Head of caudate nucleus (tissue), 42 donors: Measurements from ENCODE around the gene TBC1D19.
"Not testable (repeated sequence)": the region's sequence is repeated elsewhere in the genome, so short reads cannot be mapped to it uniquely, and the experiment has no call there.

Experiments
- DNase-seq, 42 donors: peaks; one replicate each; pipeline versions ENCODE4 v3.0.0 to v3.0.0-alpha.2; 2020 to 2021; ENCODE audit warnings: mixed read lengths in 7 of 42
- intact Hi-C: fragments of 100-400 bp; cut with DNase I; formaldehyde crosslinking; loops from one replicate; pipeline ENCODE4 v1.15.0; 2022

Gene TBC1D19, protein sequence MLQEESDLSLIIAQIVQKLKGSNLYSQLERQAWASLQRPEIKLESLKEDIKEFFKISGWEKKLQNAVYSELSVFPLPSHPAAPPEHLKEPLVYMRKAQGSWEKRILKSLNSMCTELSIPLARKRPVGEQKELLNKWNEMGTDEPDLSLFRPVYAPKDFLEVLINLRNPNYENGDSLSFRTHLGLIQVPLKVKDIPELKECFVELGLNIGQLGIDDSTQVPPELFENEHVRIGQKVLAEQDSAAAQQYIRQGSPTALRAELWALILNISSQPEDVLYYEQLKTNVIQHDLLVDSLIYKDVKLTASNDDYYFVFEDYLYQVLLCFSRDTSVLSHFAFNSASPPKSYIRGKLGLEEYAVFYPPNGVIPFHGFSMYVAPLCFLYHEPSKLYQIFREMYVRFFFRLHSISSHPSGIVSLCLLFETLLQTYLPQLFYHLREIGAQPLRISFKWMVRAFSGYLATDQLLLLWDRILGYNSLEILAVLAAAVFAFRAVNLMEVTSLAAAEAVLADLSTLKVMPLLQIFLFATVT

GRCh38 chr4:26583865-26584652 lies at the start of gene TBC1D19:
Gene TBC1D19 (plus strand): TSS chr4:26584084. CDS start chr4:26584194, 110 bp downstream.
- peak; percentile 81 to 97 (median 91) for DNase-seq
- intact Hi-C loops: loop anchor here (5.0 to 10.0 kb wide), 2 partner anchors 278 to 411 kb away; partner anchors contain the start of gene STIM2

DNA sequence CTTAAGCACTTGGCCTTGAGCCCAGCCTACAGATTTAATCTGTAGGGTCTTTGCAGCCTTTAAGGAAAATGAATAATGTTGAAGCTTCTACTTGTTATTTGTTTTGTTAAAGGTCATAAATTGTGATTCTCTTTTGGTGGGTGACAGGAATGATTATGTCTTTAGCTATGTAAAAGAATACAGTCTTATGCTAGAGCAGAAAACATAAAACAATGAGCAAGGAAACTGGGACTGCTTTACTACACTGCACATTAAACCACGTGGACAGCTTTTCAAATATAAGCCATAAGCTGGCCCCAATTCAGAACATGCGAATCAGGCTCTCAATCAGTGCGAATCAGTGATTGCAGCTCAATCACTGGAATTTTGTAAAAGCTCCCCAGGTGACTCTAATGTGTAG lies 40.9 kb upstream of the TBC1D19 start:
- DNase-seq: no peak
- intact Hi-C loops: no loop called here

DNA sequence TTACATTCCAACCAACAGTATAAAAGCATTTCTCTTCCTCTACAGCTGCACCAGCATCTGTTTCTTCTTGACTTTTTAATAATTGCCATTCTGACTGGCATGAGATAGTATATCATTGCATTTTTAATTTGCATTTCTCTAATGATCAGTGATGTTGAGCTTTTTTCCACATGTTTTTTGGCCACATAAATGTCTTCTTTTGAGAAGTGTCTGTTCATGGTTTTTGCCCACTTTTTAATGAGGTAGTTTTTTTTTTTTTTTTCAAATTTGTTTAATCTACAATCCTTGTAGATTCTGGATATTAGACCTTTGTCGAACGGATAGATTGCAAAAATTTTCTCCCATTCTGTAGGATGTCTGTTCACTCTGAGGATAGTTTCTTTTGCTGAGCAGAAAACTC lies 39.5 kb upstream of the TBC1D19 start:
- intact Hi-C loops: no loop called here
- no peak for DNase-seq

GRCh38 chr4:26548379-26548778 lies 35.5 kb upstream of the TBC1D19 start:
- intact Hi-C loops, DNase-seq: not testable (repeated sequence)

DNA sequence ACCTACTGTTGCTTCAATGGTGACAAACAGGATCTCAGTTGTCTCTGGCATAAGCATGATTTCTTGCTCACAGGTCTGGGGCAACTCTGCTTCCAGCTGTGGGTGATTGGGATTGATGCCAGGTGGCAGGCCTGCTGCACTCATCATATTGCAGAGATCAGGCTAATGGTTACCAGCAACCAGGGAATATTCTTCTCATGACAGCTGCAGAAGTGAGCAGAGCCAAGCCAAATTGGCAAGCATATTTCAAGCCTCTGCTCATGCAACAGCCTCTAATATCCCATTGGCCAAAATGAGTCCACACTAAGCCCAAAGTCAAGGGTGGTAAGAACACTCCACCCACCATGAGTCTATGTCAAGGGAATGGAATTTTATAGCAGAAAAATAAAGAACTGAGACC lies 26.7 kb upstream of the TBC1D19 start:
- intact Hi-C loops: no loop called here

GRCh38 chr4:26558166-26558895 lies 25.6 kb upstream of the TBC1D19 start:
- intact Hi-C loops: no loop called here
- DNase-seq: no peak

More for the DNA sequence above, 26.7 kb upstream of the TBC1D19 start:
- DNase-seq: no peak

DNA sequence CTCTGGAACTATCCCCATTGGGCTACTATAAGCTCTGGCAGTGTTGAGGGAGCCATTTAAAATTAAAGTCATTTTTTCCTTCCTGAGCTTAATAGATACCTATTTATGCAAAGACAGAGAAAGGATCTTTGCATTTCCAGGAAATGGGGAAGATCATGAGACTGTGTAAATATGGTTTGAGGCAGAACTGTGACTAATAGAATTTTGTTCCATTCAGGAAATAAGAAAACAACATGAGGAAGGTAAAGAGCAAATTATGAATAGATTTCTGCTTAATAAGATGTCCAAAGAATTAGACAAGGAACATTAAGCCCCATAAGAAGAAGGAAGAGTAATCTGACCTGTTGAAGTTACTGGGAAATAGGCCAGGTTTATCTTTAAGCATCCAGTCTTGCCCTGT lies 17.8 kb upstream of the TBC1D19 start:
- intact Hi-C loops: no loop called here
- no peak for DNase-seq

DNA sequence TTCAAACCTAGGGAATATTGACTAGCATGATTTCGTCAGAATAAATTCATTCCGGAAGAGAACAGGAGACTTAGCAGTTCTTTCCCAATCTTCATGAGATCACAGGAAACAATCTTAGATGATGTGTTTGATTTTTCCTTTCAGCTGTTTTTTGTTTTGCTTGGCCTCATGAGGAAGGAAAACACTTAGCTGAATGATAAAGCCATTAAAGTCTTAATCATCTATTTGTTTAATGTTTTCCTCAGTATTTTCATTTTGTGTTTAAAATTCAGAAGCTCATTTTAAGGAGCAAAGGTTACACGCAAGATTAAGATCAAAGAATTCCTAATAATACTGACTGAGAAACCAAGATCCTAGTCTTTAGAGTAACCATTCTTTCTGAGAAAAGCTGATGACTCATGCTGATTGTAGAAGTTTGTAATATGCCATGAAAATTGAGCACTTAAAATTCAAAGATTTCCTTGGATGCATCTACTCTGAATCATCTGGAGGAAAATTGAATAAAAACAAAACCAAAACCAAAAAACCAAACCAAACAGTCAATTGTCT lies 15.4 kb upstream of the TBC1D19 start:
- no peak for DNase-seq
- intact Hi-C loops: no loop called here

DNA sequence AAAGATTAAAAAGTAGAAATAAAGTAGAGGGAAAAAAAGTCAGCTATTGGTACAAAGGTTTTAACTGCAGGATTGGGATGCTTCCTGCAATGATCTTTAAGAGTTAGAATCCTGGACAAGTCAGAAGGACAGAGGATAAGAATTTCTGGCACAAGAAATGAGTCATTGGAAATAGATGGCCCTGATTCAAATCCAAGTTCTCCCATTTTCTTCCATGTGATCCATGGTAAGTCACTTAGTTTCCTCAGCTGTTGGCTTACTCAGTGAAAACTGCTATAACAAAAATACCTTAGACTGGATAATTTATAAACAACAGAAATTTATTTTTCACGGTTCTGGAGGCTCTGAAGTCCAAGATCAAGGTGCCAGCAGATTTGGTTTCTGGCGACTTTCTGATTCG lies 13.3 kb upstream of the TBC1D19 start:
- DNase-seq: no peak
- intact Hi-C loops: no loop called here

- intact Hi-C loops: no loop called here
These were observed 10.5 kb upstream of the TBC1D19 start for GRCh38 chr4:26573389-26573794.

GRCh38 chr4:26574563-26574962 lies 9.3 kb upstream of the TBC1D19 start:
- intact Hi-C loops: no loop called here
- no peak for DNase-seq

More at GRCh38 chr4:26573389-26573794, 10.5 kb upstream of the TBC1D19 start:
- no peak for DNase-seq

DNA sequence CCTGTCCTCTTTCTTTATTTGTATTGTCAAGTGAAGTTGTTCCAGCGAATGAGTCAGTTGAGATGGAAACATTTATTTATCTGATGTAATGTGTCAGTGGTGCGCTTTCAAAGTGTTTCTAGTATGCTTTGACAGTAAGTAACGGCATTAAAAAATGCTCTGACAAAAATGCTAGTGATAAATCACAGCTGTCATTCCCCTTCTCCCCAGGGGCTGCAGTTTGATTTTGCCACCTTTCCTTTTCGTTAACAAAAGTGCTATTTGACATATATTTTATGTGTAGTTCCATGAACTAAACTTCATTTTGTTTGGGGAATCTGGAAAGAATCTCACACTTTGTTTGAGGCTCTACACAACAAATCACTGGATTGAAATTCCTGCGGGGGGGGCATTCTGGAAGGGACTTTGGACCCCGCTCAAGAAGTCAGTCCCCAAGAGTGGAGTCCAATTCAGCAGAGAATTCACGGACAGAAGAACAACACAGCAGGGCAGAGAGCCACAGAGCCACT lies 7.6 kb upstream of the TBC1D19 start:
- DNase-seq: no peak
- intact Hi-C loops: no loop called here

DNA sequence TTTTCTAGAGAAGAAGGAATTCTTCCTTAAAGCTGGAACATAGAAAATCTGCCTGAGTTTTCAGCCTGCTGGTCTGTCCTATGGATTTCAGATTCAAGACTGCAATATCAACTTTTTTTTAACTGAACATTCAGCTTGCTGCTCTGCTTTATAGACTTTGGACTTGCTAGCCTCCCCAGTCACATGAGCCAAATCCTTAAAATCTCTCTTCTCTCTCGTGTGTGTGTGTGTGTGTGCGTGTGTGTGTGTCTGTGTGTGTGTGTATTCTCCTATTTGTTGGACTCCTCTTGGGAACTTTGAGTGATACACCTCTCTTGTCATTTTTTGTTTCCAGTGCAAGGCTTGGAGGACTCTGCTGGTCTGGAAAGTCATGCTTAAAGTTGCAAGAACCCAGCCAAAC lies 6.8 kb upstream of the TBC1D19 start:
- DNase-seq: no peak
- intact Hi-C loops: no loop called here

DNA sequence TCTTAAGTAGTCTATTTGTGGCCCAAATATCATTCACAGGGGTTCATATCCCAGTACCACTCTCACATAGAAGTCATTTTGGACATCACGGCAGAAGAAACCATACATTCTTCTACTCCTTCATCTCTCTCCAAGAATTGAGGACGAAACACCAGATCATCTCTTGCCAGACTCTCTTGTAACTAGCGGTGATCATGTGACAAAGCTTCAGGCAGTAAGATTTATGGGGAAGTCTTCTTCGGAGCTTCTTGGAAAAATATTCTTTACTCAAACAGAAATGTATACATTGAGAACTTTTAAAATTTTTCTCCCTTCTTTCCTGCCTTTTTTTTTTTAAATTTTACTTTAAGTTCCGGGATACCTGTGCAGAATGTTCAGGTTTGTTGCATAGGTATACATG lies 4.7 kb upstream of the TBC1D19 start:
- intact Hi-C loops: no loop called here

DNA sequence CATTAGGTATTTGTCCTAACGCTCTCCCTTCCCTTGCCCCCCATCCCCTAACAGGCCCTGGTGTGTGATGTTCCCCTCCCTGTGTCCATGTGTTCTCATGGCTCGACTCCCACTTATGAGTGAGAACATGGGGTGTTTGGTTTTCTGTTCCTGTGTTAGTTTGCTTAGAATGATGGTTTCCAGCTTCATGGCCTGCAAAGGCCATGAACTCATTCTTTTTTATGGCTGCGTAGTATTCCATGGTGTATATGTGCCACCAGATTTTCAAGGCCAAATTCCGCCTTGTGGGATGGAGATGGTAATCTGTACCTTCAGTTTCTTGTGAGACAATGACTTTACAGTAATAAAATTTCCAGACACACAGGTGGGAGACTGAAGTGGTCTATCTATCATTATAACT lies 2.5 kb upstream of the TBC1D19 start:
- not testable (repeated sequence) for DNase-seq
- intact Hi-C loops: loop anchor here (5.0 to 10.0 kb wide), 2 partner anchors 281 to 413 kb away; partner anchors contain the start of gene STIM2

More for the DNA sequence above, 4.7 kb upstream of the TBC1D19 start:
- no peak for DNase-seq

DNA sequence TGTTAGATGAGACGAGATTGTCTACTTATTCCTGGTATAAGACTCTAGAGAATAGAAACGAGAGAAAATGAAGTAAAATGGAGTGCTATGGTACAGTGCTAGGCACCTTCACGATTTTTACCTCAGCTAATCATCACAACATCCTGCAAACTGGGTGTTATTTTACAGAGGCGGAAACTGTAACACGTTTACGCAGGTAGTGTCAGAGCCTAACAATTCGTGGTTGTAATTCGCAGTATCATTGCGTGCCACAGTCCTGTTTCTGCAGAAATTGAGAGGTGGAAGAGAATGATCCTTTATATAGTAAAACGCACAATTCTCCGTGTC lies 383 bp upstream of the TBC1D19 start:
- intact Hi-C loops: loop anchor here (5.0 to 10.0 kb wide), 2 partner anchors 279 to 411 kb away; partner anchors contain the start of gene STIM2
- DNase-seq: no peak

- intact Hi-C loops: loop anchor here (5.0 to 10.0 kb wide), 2 partner anchors 278 to 410 kb away; partner anchors contain the start of gene STIM2
- DNase-seq: no peak
These were observed 841 bp downstream of the TBC1D19 start for GRCh38 chr4:26584725-26585124.

DNA sequence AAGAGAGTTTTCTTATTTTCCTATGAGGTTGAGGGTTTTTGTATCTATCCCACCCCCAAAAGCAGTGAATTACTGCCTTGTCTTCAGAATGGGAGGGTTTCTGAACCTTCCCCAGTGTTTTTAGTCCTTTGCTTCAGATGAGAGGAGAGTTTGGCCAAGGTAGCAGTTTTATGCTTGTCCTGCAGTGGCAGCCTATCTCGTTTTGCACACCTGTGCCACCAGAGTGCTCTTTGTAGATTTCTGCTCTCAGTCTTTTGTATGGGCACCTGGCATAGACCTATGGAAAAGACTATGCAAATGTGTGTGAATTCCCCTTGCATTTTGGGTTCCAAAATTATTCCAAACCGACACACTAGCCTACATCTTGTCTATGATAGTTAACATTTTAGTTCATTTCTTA lies 5.8 kb downstream of the TBC1D19 start:
- DNase-seq: no peak
- intact Hi-C loops: loop anchor here (10.0 kb wide), 1 partner anchor 405 kb away; no protein-coding TSS in a partner anchor

DNA sequence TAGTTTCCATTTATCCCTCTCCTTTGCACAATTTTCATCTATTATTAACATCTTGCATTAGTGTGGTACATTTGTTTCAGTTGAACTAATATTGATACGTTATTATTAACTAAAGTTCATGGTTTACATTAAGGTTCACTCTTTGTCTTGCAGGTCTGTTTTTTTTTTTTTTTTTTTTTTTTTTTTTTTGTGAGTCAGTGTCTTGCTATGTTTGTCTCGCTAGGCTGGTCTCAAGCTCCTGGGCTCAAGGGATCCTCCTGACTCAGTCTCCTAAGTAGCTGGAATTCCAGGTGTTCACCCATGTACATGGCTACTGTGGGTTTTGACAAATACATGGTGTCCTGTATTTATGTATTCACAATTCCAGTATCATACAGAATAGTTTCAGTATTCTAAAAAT lies 6.8 kb downstream of the TBC1D19 start:
- intact Hi-C loops: no loop called here

More for the DNA sequence above, 6.8 kb downstream of the TBC1D19 start:
- no peak for DNase-seq
